SK-N-SH (cell line): ENCODE results near the gene IGF2BP2.

Experiments
- CTCF ChIP-seq: fragments of 200-600 bp; sonication (generic); IDR thresholded peaks from 2 replicates; pipeline ENCODE4 v1.6.1; 2017; ENCODE audit warnings: antibody characterized with exemption, mild to moderate bottlenecking, moderate library complexity
- EZH2phosphoT487 ChIP-seq: fragments of 200-600 bp; sonication (generic); IDR thresholded peaks from 2 replicates; pipeline ENCODE4 v1.6.1; 2017; ENCODE audit warnings: low read depth, mixed run types, mild to moderate bottlenecking, antibody characterized with exemption, moderate library complexity, borderline replicate concordance
- FOXM1 ChIP-seq: IDR thresholded peaks from 2 replicates; pipeline ENCODE4 v1.4.0; 2012; ENCODE audit warnings: low read depth, mild to moderate bottlenecking
- GABPA ChIP-seq: IDR thresholded peaks from 2 replicates; pipeline ENCODE4 v1.4.0; 2012; ENCODE audit warnings: low read depth, mild to moderate bottlenecking
- PBX3 ChIP-seq: IDR thresholded peaks from 2 replicates; pipeline ENCODE4; 2012
- POLR2AphosphoS5 ChIP-seq: IDR thresholded peaks from 2 replicates; pipeline ENCODE4 v1.6.1; 2012; ENCODE audit warnings: low read depth, low read length
- REST ChIP-seq: IDR thresholded peaks from 2 replicates; pipeline ENCODE4 v1.6.1; 2012; ENCODE audit warnings: mild to moderate bottlenecking, low read depth, low read length, moderate library complexity
- SIN3A ChIP-seq: IDR thresholded peaks from 2 replicates; pipeline ENCODE4 v1.6.1; 2012; ENCODE audit warnings: low read depth, mild to moderate bottlenecking, low read length, moderate library complexity, borderline replicate concordance
- SMC3 ChIP-seq: IDR thresholded peaks from 2 replicates; pipeline ENCODE4 v1.6.1; 2012; ENCODE audit warnings: low read depth, low read length, improper control_type of control experiment
- USF1 ChIP-seq: IDR thresholded peaks from 2 replicates; pipeline ENCODE4 v1.4.0; 2012; ENCODE audit warnings: low read depth, borderline replicate concordance
- USF2 ChIP-seq: fragments of 150-350 bp; IDR thresholded peaks from 2 replicates; pipeline ENCODE4 v1.6.1; 2017; ENCODE audit warnings: antibody characterized with exemption, low read length, low read depth, borderline replicate concordance

GRCh38 chr3:185654758-185655145, 170.1 kb downstream of the IGF2BP2 start:
- TF ChIP-seq CTCF = no peak
- TF ChIP-seq PBX3 = no peak
- no peak for TF ChIP-seq REST
- no peak for TF ChIP-seq SIN3A
- no peak for TF ChIP-seq USF2
- TF ChIP-seq EZH2phosphoT487 = no peak
- no peak for TF ChIP-seq USF1
- TF ChIP-seq GABPA = no peak
- no peak for TF ChIP-seq SMC3
- TF ChIP-seq FOXM1 = no peak
- TF ChIP-seq POLR2AphosphoS5 = no peak
